ENCODE data around the gene SFI1.

Gene SFI1

DNA sequence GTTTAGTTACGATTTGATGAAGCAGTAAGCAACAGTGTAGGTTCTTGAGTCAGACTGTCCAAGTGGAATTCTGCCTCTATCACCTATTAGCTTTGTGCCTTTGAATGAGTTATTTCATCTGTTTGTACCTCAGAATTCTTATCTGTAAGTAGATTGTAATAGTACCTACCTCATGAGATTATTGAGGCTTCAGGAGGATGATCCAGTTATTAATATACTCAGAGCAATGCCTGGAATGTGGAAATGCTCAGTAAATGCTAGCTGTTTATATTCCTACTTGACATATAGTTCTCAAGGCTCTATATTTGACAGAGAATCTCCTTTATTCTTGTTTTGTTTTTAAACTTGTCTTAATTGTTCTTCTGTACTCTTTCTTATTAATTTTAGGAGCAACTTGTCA lies 70.1 kb downstream of the SFI1 start:
- TF ChIP-seq, protein P1, sequence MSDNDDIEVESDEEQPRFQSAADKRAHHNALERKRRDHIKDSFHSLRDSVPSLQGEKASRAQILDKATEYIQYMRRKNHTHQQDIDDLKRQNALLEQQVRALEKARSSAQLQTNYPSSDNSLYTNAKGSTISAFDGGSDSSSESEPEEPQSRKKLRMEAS (IDR thresholded peaks at IDR 0.05) = no peak
- TF ChIP-seq CREB1 (IDR thresholded peaks at IDR 0.05; ENCODE audit: low read depth) = no peak

DNA sequence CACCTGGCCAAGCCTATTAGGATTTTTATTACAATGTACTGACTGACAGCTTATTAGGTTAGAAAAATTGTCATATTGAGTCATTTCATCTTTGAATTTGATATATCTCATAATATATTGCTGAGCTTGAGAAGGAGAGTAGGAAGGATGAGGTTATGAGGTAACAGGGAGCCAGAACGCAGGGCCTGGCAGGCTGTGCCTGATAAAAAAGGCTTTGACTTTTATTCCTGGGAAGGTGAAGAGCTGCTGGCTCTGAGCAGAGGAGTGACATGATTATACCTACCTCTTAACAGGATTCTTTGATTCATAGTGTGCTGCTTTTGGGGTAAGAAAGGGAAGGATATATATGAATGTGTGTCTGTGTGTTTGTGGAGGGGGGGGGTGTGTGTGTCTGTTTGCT lies 70.9 kb downstream of the SFI1 start:
- TF ChIP-seq EGR1 (IDR thresholded peaks at IDR 0.05) = no peak
- no peak for TF ChIP-seq NFIC (IDR thresholded peaks at IDR 0.05)
- no peak for TF ChIP-seq RAD21 (IDR thresholded peaks at IDR 0.05; ENCODE audit: low read depth)
- no peak for TF ChIP-seq TAF1 (IDR thresholded peaks at IDR 0.05; ENCODE audit: low read depth)
- TF ChIP-seq, protein P2, sequence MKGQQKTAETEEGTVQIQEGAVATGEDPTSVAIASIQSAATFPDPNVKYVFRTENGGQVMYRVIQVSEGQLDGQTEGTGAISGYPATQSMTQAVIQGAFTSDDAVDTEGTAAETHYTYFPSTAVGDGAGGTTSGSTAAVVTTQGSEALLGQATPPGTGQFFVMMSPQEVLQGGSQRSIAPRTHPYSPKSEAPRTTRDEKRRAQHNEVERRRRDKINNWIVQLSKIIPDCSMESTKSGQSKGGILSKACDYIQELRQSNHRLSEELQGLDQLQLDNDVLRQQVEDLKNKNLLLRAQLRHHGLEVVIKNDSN (IDR thresholded peaks at IDR 0.05) = no peak
- TF ChIP-seq TCF12 (IDR thresholded peaks at IDR 0.05; ENCODE audit: low read depth) = no peak
- no peak for TF ChIP-seq CREB1 (IDR thresholded peaks at IDR 0.05; ENCODE audit: low read depth)
- TF ChIP-seq CEBPB (IDR thresholded peaks at IDR 0.05) = no peak
- TF ChIP-seq, protein P3, sequence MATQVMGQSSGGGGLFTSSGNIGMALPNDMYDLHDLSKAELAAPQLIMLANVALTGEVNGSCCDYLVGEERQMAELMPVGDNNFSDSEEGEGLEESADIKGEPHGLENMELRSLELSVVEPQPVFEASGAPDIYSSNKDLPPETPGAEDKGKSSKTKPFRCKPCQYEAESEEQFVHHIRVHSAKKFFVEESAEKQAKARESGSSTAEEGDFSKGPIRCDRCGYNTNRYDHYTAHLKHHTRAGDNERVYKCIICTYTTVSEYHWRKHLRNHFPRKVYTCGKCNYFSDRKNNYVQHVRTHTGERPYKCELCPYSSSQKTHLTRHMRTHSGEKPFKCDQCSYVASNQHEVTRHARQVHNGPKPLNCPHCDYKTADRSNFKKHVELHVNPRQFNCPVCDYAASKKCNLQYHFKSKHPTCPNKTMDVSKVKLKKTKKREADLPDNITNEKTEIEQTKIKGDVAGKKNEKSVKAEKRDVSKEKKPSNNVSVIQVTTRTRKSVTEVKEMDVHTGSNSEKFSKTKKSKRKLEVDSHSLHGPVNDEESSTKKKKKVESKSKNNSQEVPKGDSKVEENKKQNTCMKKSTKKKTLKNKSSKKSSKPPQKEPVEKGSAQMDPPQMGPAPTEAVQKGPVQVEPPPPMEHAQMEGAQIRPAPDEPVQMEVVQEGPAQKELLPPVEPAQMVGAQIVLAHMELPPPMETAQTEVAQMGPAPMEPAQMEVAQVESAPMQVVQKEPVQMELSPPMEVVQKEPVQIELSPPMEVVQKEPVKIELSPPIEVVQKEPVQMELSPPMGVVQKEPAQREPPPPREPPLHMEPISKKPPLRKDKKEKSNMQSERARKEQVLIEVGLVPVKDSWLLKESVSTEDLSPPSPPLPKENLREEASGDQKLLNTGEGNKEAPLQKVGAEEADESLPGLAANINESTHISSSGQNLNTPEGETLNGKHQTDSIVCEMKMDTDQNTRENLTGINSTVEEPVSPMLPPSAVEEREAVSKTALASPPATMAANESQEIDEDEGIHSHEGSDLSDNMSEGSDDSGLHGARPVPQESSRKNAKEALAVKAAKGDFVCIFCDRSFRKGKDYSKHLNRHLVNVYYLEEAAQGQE (IDR thresholded peaks at IDR 0.05; ENCODE audit: low read depth) = no peak
- TF ChIP-seq EP300 (IDR thresholded peaks at IDR 0.05; ENCODE audit: borderline replicate concordance) = no peak
- TF ChIP-seq YY1 (IDR thresholded peaks at IDR 0.05; ENCODE audit: low read depth) = no peak
- no peak for TF ChIP-seq FOXM1 (IDR thresholded peaks at IDR 0.05; ENCODE audit: borderline replicate concordance, low read depth)
- no peak for TF ChIP-seq TEAD4 (IDR thresholded peaks at IDR 0.05)
- TF ChIP-seq ZBTB7A (IDR thresholded peaks at IDR 0.05; ENCODE audit: low read depth) = no peak
- TF ChIP-seq, protein P1 (IDR thresholded peaks at IDR 0.05) = no peak

DNA sequence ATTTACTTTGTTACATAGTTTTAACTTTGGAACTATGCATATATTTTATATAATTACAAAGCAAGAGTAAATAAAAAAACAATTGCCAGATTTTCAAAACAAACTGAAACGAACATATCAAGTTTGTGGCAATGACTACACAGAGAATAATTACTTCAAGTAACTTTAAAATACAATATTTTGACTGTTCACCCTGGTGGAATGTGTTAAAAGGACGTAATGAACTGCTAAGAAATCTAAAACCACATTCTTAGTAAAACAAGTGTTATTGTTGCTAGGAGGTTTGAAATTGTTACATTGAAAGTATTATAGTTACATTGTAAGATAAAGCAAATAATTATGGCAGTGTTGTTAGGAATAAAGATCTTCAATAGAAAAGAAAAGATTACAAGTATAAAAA lies 71.4 kb downstream of the SFI1 start:
- TF ChIP-seq TCF12 (IDR thresholded peaks at IDR 0.05; ENCODE audit: low read depth) (no peak), TAF1 (IDR thresholded peaks at IDR 0.05; ENCODE audit: low read depth) (no peak), RAD21 (IDR thresholded peaks at IDR 0.05; ENCODE audit: low read depth) (no peak), CEBPB (IDR thresholded peaks at IDR 0.05) (no peak), CREB1 (IDR thresholded peaks at IDR 0.05; ENCODE audit: low read depth) (no peak), FOXM1 (IDR thresholded peaks at IDR 0.05; ENCODE audit: borderline replicate concordance, low read depth) (no peak), NFIC (IDR thresholded peaks at IDR 0.05) (no peak), EP300 (IDR thresholded peaks at IDR 0.05; ENCODE audit: borderline replicate concordance) (no peak), ZBTB7A (IDR thresholded peaks at IDR 0.05; ENCODE audit: low read depth) (no peak), YY1 (IDR thresholded peaks at IDR 0.05; ENCODE audit: low read depth) (no peak), TEAD4 (IDR thresholded peaks at IDR 0.05) (no peak), EGR1 (IDR thresholded peaks at IDR 0.05) (no peak)
- TF ChIP-seq, protein P3 (IDR thresholded peaks at IDR 0.05; ENCODE audit: low read depth) = no peak
- TF ChIP-seq, protein P1 (IDR thresholded peaks at IDR 0.05) = no peak
- TF ChIP-seq, protein P2 (IDR thresholded peaks at IDR 0.05) = no peak

DNA sequence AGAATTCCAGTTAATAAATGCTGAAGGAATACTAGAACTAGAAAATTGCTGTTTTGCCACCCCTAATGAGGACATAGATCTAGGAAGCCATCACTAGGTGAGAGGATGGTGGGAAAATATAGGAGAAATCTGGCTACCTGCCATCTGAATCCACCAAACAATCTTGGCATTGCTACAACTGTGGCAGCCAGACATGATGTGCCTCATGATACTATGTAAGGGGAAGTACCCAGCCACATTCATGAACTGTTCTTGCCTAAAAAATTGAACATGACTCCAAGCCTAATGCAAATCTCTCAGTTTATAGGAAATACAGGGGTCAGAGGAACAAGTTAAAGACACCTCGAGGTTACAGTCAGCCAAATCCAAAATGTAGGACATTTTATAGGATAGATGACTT lies 72.8 kb downstream of the SFI1 start:
- TF ChIP-seq NFIC (IDR thresholded peaks at IDR 0.05) (no peak), TEAD4 (IDR thresholded peaks at IDR 0.05) (no peak), EP300 (IDR thresholded peaks at IDR 0.05; ENCODE audit: borderline replicate concordance) (no peak), CREB1 (IDR thresholded peaks at IDR 0.05; ENCODE audit: low read depth) (no peak), CEBPB (IDR thresholded peaks at IDR 0.05) (no peak), ZBTB7A (IDR thresholded peaks at IDR 0.05; ENCODE audit: low read depth) (no peak), EGR1 (IDR thresholded peaks at IDR 0.05) (no peak), TCF12 (IDR thresholded peaks at IDR 0.05; ENCODE audit: low read depth) (no peak), FOXM1 (IDR thresholded peaks at IDR 0.05; ENCODE audit: borderline replicate concordance, low read depth) (no peak)
- TF ChIP-seq, protein P2 (IDR thresholded peaks at IDR 0.05) = no peak

DNA sequence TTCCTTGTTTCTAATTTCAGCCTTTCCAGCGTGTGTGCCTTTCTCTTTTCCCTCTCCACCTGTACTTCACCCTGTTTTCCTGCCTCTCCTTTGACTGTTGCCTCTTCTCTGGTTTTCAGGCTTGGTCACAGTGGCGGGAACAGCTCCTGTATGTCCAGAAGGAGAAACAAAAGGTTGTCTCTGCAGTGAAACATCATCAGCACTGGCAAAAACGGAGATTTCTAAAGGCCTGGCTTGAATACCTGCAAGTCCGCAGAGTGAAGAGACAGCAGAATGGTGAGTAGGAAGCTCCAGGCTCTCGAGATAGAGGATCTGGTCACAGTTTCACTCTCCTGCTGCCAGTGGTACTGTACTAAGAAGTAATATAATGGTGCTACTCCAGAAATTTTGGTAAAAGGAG lies 76.6 kb downstream of the SFI1 start:
- TF ChIP-seq CEBPB (IDR thresholded peaks at IDR 0.05) = no peak
